Hematopoietic multipotent progenitor cell treated with erythropoietin and hydrocortisone succinate and interleukin-3 and kit ligand, for 15 days (in vitro differentiated cells): ENCODE data around the gene RET.

Source experiments
- DNase-seq: peaks from one replicate; pipeline ENCODE4 v3.0.0-alpha.2; 2015; ENCODE audit warnings: low spot score

RET gene

GRCh38 chr10:43121444-43121843 is 44.6 kb downstream of the RET start:
- no peak for DNase-seq

GRCh38 chr10:43122096-43122495 is 45.2 kb downstream of the RET start:
- no peak for DNase-seq

GRCh38 chr10:43122826-43123225 is 46.0 kb downstream of the RET start:
- no peak for DNase-seq

GRCh38 chr10:43123361-43124093 is 46.7 kb downstream of the RET start:
- no peak for DNase-seq

- DNase-seq = no peak
Measured at GRCh38 chr10:43124094-43124521, 47.2 kb downstream of the RET start.

- DNase-seq = no peak
Measured at GRCh38 chr10:43124574-43125273, 47.9 kb downstream of the RET start.

- no peak for DNase-seq
Measured at GRCh38 chr10:43125274-43125845, 48.5 kb downstream of the RET start.

GRCh38 chr10:43125881-43126731 is 49.2 kb downstream of the RET start:
- DNase-seq = no peak

GRCh38 chr10:43126759-43127424 is 50.0 kb downstream of the RET start:
- no peak for DNase-seq

GRCh38 chr10:43127442-43127841 is 50.6 kb downstream of the RET start:
- no peak for DNase-seq

GRCh38 chr10:43128331-43128730 is 51.5 kb downstream of the RET start:
- DNase-seq = no peak

- DNase-seq = no peak
Measured at GRCh38 chr10:43128958-43129706, 52.3 kb downstream of the RET start.

GRCh38 chr10:43130770-43131171 is 53.9 kb downstream of the RET start:
- no peak for DNase-seq

- no peak for DNase-seq
Measured at GRCh38 chr10:43131256-43131655, 54.4 kb downstream of the RET start.

GRCh38 chr10:43131906-43132305 is 55.0 kb downstream of the RET start:
- DNase-seq = no peak

- DNase-seq = no peak
Measured at GRCh38 chr10:43132867-43133787, 56.3 kb downstream of the RET start.

- DNase-seq = no peak
Measured at GRCh38 chr10:43134126-43134905, 57.4 kb downstream of the RET start.

GRCh38 chr10:43135064-43135463 is 58.2 kb downstream of the RET start:
- no peak for DNase-seq

GRCh38 chr10:43135656-43136055 is 58.8 kb downstream of the RET start:
- no peak for DNase-seq
